Measurements from ENCODE around the gene PIAS2. TPM values are rescaled to one million over a fixed set of nuclear protein-coding genes. Genes with fewer than 3 reads are reported as not detected.
"Not testable (repeated sequence)": the region's sequence is repeated elsewhere in the genome, so short reads cannot be mapped to it uniquely, and the experiment has no call there.

Gene PIAS2
- 51.9 and 122 TPM in 2 replicates for total RNA-seq (2014; rRNA removed; shearing (Covaris generic); ENCODE audit: low replicate concordance)

DNA sequence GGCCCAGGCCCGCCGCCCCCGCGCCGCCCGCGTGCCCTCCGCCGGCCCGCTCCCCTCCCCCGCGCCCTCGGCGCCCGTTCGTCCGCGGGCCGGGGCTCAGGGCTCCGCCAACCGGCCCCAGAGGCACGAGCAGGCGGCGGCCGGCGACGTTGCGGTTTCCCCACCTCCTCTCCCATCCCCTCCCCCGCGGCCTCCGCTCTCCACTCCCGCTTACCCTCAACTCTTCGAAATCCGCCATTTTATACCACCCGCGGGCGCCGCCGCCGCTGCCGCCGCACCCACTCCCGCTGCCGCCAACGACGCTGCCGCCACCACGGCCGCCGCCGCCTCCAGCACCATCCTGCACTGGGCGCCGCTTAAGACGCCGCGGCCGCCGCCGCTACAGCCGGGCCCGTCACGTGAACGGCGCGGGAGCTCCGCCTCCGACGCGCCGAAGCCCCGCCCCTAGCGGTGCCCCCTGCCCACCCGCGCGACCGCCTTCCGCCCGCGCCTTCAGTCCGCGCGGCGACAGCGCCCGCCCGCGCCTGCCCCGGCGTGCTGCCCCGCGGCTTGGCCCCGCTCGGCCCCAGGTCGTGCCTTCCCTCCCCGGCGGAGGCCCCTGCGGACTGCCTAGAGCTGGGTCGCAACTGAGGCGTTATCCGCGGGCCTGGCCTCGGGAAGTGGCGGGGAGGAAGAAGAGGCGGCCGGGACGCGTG is at the start of gene PIAS2, which contains the start of gene KATNAL2:
PIAS2 (minus strand) TSS at position 400 of the 695 bp plus-strand sequence; CDS start at position 238, 162 bp downstream.
KATNAL2 (plus strand) TSS at position 495 of the 695 bp plus-strand sequence. CDS start 29,271 bp downstream, outside the sequence.
- peak; percentile 95 for DNase-seq
- H3K27me3 ChIP-seq (ENCODE audit: low read length), result no peaks in the 10 kb centered on the region
- H3K79me2 ChIP-seq (ENCODE audit: low read length), result peaks cover 52% of the 10 kb centered on the region

GRCh38 chr18:46966266-46966665 is 49.0 kb upstream of the PIAS2 start:
- H3K36me3 ChIP-seq (ENCODE audit: insufficient read depth, low read length); H3K4me1 ChIP-seq (ENCODE audit: low read length); H3K9me3 ChIP-seq (ENCODE audit: low read length); H3K27me3 ChIP-seq (ENCODE audit: low read length); H3K79me2 ChIP-seq (ENCODE audit: low read length); H2AFZ ChIP-seq (ENCODE audit: low read length); DNase-seq; H3K4me2 ChIP-seq (ENCODE audit: low read depth, low read length, poor library complexity, severe bottlenecking); H3K9me2 ChIP-seq (replicated peaks; ENCODE audit: insufficient read depth, low read length); H3K27ac ChIP-seq (ENCODE audit: low read length); H3K9ac ChIP-seq (ENCODE audit: low read length); H3K4me3 ChIP-seq (ENCODE audit: low read length); H4K20me1 ChIP-seq (ENCODE audit: insufficient read depth, low read depth, low read length): not testable (repeated sequence)

More for the DNA sequence above, at the start of gene PIAS2, which contains the start of gene KATNAL2:
- Histone ChIP-seq H3K9me3 (ENCODE audit: low read length) (no peaks in the 10 kb centered on the region), H3K36me3 (ENCODE audit: insufficient read depth, low read length) (no peaks in the 10 kb centered on the region; the same call in none of the 2 replicates), H2AFZ (ENCODE audit: low read length) (peak within 1 kb of the TSS; percentile 74; the same call in 1 of the 2 replicates), H3K9me2 (replicated peaks; ENCODE audit: insufficient read depth, low read length) (no peaks in the 10 kb centered on the region), H4K20me1 (ENCODE audit: insufficient read depth, low read depth, low read length) (peaks cover 4% of the 10 kb centered on the region; the same call in 1 of the 2 replicates), H3K27ac (ENCODE audit: low read length) (peak within 1 kb of the TSS; percentile 70), H3K4me1 (ENCODE audit: low read length) (peaks cover 37% of the 10 kb centered on the region), H3K9ac (ENCODE audit: low read length) (peak within 1 kb of the TSS; percentile 92), H3K4me3 (ENCODE audit: low read length) (peak within 1 kb of the TSS; percentile 73), H3K4me2 (ENCODE audit: low read depth, low read length, poor library complexity, severe bottlenecking) (peak within 1 kb of the TSS; percentile 79)

DNA sequence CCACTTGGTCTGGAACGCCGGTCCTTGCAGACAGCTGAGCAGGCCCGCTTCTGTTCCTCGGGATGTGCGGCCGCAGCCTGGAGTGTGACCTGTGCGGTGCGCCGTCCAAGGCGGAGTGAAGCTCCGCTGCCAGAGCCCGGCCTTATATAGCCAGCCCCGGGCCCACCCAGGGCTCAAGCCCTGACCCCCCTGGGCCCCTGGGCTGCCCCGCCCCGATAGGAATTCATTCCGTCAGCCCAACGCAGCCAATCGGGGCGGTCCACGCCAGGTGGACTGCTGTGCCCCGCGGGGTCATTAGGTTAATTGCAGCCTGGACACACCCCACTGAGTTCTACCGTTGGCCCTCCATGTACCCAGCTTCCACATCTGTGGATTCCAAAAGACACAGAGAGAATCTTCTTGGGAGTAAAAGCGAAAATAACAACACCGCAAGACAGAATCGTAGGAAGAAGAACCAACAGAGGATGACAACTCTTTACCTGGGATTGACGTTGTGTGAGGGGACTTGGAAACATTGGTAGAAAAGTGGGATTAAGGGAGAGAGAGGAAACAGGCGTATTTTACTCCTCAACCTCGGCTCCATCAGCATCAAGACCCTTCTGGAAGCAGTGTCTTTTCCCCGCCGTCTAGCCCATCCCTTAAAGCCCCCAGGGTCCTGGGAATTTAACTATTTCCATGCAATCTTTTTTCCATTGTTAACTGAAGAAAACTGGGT is 47.4 kb upstream of the PIAS2 start:
- not testable (repeated sequence) for H3K9ac ChIP-seq (ENCODE audit: low read length); H3K9me3 ChIP-seq (ENCODE audit: low read length); H2AFZ ChIP-seq (ENCODE audit: low read length); H4K20me1 ChIP-seq (ENCODE audit: insufficient read depth, low read depth, low read length); H3K9me2 ChIP-seq (replicated peaks; ENCODE audit: insufficient read depth, low read length); DNase-seq; H3K4me2 ChIP-seq (ENCODE audit: low read depth, low read length, poor library complexity, severe bottlenecking); H3K36me3 ChIP-seq (ENCODE audit: insufficient read depth, low read length); H3K27me3 ChIP-seq (ENCODE audit: low read length); H3K4me1 ChIP-seq (ENCODE audit: low read length); H3K27ac ChIP-seq (ENCODE audit: low read length); H3K4me3 ChIP-seq (ENCODE audit: low read length); H3K79me2 ChIP-seq (ENCODE audit: low read length)

- H4K20me1 ChIP-seq (ENCODE audit: insufficient read depth, low read depth, low read length); H3K36me3 ChIP-seq (ENCODE audit: insufficient read depth, low read length); H3K27ac ChIP-seq (ENCODE audit: low read length); H3K27me3 ChIP-seq (ENCODE audit: low read length); H2AFZ ChIP-seq (ENCODE audit: low read length); H3K9me2 ChIP-seq (replicated peaks; ENCODE audit: insufficient read depth, low read length); H3K9me3 ChIP-seq (ENCODE audit: low read length); H3K4me2 ChIP-seq (ENCODE audit: low read depth, low read length, poor library complexity, severe bottlenecking); H3K9ac ChIP-seq (ENCODE audit: low read length); H3K4me1 ChIP-seq (ENCODE audit: low read length); H3K4me3 ChIP-seq (ENCODE audit: low read length); H3K79me2 ChIP-seq (ENCODE audit: low read length); DNase-seq: not testable (repeated sequence)
These were observed 46.6 kb upstream of the PIAS2 start for GRCh38 chr18:46963656-46964578.

GRCh38 chr18:46958209-46958608 is 40.9 kb upstream of the PIAS2 start:
- Histone ChIP-seq H3K9me2 (replicated peaks; ENCODE audit: insufficient read depth, low read length) (no peaks in the 10 kb centered on the region), H3K36me3 (ENCODE audit: insufficient read depth, low read length) (no peaks in the 10 kb centered on the region), H3K9ac (ENCODE audit: low read length) (no peak overlapping the region), H3K4me1 (ENCODE audit: low read length) (peaks cover 5% of the 10 kb centered on the region), H3K4me3 (ENCODE audit: low read length) (no peak overlapping the region), H2AFZ (ENCODE audit: low read length) (no peak overlapping the region), H3K4me2 (ENCODE audit: low read depth, low read length, poor library complexity, severe bottlenecking) (no peak overlapping the region), H3K79me2 (ENCODE audit: low read length) (no peaks in the 10 kb centered on the region), H3K27ac (ENCODE audit: low read length) (no peak overlapping the region), H3K27me3 (ENCODE audit: low read length) (no peaks in the 10 kb centered on the region), H3K9me3 (ENCODE audit: low read length) (peaks cover 5% of the 10 kb centered on the region; the same call in 1 of the 2 replicates), H4K20me1 (ENCODE audit: insufficient read depth, low read depth, low read length) (no peaks in the 10 kb centered on the region)
- DNase-seq, result no peak

GRCh38 chr18:46953195-46953594 is 35.9 kb upstream of the PIAS2 start:
- Histone ChIP-seq H3K27ac (ENCODE audit: low read length) (no peak overlapping the region), H3K4me3 (ENCODE audit: low read length) (no peak overlapping the region), H3K9me3 (ENCODE audit: low read length) (no peaks in the 10 kb centered on the region), H3K4me1 (ENCODE audit: low read length) (peaks cover 5% of the 10 kb centered on the region), H3K9ac (ENCODE audit: low read length) (no peak overlapping the region), H2AFZ (ENCODE audit: low read length) (no peak overlapping the region), H4K20me1 (ENCODE audit: insufficient read depth, low read depth, low read length) (no peaks in the 10 kb centered on the region), H3K27me3 (ENCODE audit: low read length) (no peaks in the 10 kb centered on the region), H3K79me2 (ENCODE audit: low read length) (no peaks in the 10 kb centered on the region), H3K9me2 (replicated peaks; ENCODE audit: insufficient read depth, low read length) (no peaks in the 10 kb centered on the region), H3K36me3 (ENCODE audit: insufficient read depth, low read length) (no peaks in the 10 kb centered on the region), H3K4me2 (ENCODE audit: low read depth, low read length, poor library complexity, severe bottlenecking) (no peak overlapping the region)
- no peak for DNase-seq

DNA sequence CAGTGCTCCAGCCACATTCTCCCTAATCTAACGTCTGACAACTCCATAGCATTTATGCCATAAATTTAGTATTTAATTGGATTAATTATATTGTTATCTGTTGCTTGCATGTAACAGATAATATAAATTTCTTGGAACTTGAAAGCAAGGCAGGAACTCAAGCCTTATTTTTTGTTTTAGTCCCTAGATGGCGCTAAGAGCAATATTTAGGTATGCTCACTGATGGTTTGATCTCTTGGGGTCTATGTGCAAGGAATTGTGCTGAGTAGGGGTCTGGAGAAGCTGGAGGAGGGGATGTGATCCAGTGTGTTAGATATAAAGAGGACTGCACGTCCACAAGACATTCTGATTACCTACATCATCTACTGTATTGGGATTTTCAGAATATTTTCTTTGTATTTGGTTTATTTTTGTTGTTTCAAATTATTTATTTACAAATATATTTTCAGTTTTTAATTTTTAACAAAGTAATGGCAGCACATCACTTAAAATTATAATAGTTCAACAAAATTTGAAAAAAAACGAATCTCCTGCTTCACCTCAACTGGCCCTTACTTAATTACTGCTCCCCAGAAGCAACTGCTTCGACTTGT is 32.9 kb upstream of the PIAS2 start:
- peak; percentile 70 for DNase-seq
- no peaks in the 10 kb centered on the region for H3K27me3 ChIP-seq (ENCODE audit: low read length)
- no peak overlapping the region for H3K27ac ChIP-seq (ENCODE audit: low read length)
- H3K9me3 ChIP-seq (ENCODE audit: low read length), result no peaks in the 10 kb centered on the region
- H3K4me1 ChIP-seq (ENCODE audit: low read length), result peaks cover 11% of the 10 kb centered on the region
- H2AFZ ChIP-seq (ENCODE audit: low read length), result no peak overlapping the region
- H3K36me3 ChIP-seq (ENCODE audit: insufficient read depth, low read length), result no peaks in the 10 kb centered on the region
- H3K4me2 ChIP-seq (ENCODE audit: low read depth, low read length, poor library complexity, severe bottlenecking), result no peak overlapping the region
- H4K20me1 ChIP-seq (ENCODE audit: insufficient read depth, low read depth, low read length), result no peaks in the 10 kb centered on the region
- no peaks in the 10 kb centered on the region for H3K9me2 ChIP-seq (replicated peaks; ENCODE audit: insufficient read depth, low read length)
- no peaks in the 10 kb centered on the region for H3K79me2 ChIP-seq (ENCODE audit: low read length)
- no peak overlapping the region for H3K9ac ChIP-seq (ENCODE audit: low read length)
- no peak overlapping the region for H3K4me3 ChIP-seq (ENCODE audit: low read length)
